ENCODE data around the gene TEKT2. TPM values are rescaled to one million over a fixed set of nuclear protein-coding genes. Genes with fewer than 3 reads are reported as not detected.

TEKT2 gene
- total RNA-seq, 1 experiment from 2014 or later = 0.20 TPM

DNA sequence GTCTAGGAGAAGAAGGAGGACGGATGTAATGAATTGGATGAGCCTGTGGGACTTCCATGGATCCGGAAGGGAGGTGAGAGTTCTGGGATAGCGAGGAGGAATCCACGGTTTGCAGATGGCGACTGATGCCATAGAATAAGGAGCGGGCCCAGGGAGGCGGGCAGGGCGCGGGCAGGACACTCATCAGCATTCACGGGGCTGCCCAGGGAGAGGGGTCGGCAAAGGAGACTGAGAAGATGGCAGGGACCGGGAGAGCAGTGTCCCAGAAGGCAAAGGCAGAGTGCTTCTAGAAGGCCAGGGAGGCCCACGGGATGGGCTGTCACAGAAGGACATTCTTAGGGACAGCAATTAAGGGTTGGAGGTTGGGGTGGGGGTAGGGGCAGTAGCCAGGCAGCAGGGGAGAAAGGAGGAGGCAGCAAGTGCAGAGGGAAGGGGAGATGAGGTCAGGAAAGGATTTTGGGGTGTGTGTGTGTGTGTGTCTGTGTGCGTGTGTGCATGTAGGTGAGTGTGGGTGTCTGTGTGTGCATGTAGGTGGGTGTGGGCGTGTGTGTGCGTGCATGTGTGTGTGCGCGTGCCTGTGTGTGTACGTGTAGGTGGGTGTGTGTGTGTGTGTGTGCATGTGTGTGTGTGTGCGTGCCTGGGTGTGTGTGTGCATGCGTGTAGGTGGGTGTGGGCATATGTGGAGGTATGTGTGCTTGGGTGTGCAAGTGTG lies 42.3 kb downstream of the TEKT2 start:
- Histone ChIP-seq H3K4me2 (ENCODE audit: insufficient read depth, insufficient read length, low read length) (no peak overlapping the region), H3K79me2 (ENCODE audit: insufficient read depth, low read length) (no peaks in the 10 kb centered on the region), H4K91ac (ENCODE audit: insufficient read length, low read depth, low read length) (no peak overlapping the region), H3T11ph (ENCODE audit: low read length) (no peak overlapping the region), H3K14ac (ENCODE audit: insufficient read depth, low read length) (no peak overlapping the region), H3K4me1 (ENCODE audit: insufficient read depth, low read length) (peaks cover 2% of the 10 kb centered on the region; the same call in 1 of the 2 replicates), H2BK120ac (ENCODE audit: low read depth, low read length, poor library complexity, severe bottlenecking) (no peak overlapping the region), H3K9ac (ENCODE audit: extremely low read depth, insufficient read length, low read length) (no peak overlapping the region), H2AFZ (ENCODE audit: low read length) (no peak overlapping the region), H2AK5ac (ENCODE audit: insufficient read length, low read length) (no peak overlapping the region), H3K27ac (ENCODE audit: insufficient read length, low read depth, low read length) (no peak overlapping the region), H4K8ac (replicated peaks; ENCODE audit: insufficient read length, low read depth, low read length) (no peak overlapping the region), H4K5ac (ENCODE audit: insufficient read length, low read depth, low read length) (no peak overlapping the region), H2BK15ac (ENCODE audit: low read depth, low read length) (no peak overlapping the region), H3K23ac (ENCODE audit: insufficient read length, low read depth, low read length) (no peak overlapping the region), H3K23me2 (ENCODE audit: insufficient read length, low read depth, low read length, poor library complexity, severe bottlenecking) (peaks cover 2% of the 10 kb centered on the region), H3K56ac (ENCODE audit: insufficient read length, low read depth, low read length) (no peak overlapping the region), H4K20me1 (ENCODE audit: control insufficient read depth, insufficient read depth, insufficient read length) (no peaks in the 10 kb centered on the region), H3K18ac (ENCODE audit: insufficient read length, low read depth, low read length) (no peak overlapping the region), H3K27me3 (ENCODE audit: insufficient read depth, low read length) (peaks cover 17% of the 10 kb centered on the region; the same call in 1 of the 2 replicates), H3K4ac (ENCODE audit: low read depth, low read length) (no peak overlapping the region), H2BK20ac (ENCODE audit: low read depth, low read length, poor library complexity, severe bottlenecking) (no peak overlapping the region), H2BK5ac (ENCODE audit: insufficient read length, low read length) (no peak overlapping the region), H2BK12ac (ENCODE audit: insufficient read length, low read depth, low read length) (no peak overlapping the region), H3K79me1 (ENCODE audit: insufficient read depth, low read depth, low read length, poor library complexity, severe bottlenecking) (no peaks in the 10 kb centered on the region), H3K9me3 (ENCODE audit: control insufficient read depth, low read depth, low read length) (no peaks in the 10 kb centered on the region)
- DNase-seq = no peak
- Mint-ChIP-seq H3K9me3 (no peaks in the 10 kb centered on the region; a peak in 1 of 5 replicates), H3K4me3 (peak overlapping the region; percentile 52 to 77), H3K4me1 (peaks cover 12 to 15% of the 10 kb centered on the region in 2 experiments), H3K27ac (no peak overlapping the region), H3K27me3 (ENCODE audit: low read depth) (peaks cover 46% of the 10 kb centered on the region), H3K36me3 (ENCODE audit: insufficient read depth in 1 of 3, low read depth in 3 of 3) (no peaks in the 10 kb centered on the region)
- WGBS (ENCODE audit: extremely low coverage, insufficient read length, low lambda C conversion rate) = no CpG with 5 or more reads among the region's 21 CpGs
- TF ChIP-seq, protein P1, sequence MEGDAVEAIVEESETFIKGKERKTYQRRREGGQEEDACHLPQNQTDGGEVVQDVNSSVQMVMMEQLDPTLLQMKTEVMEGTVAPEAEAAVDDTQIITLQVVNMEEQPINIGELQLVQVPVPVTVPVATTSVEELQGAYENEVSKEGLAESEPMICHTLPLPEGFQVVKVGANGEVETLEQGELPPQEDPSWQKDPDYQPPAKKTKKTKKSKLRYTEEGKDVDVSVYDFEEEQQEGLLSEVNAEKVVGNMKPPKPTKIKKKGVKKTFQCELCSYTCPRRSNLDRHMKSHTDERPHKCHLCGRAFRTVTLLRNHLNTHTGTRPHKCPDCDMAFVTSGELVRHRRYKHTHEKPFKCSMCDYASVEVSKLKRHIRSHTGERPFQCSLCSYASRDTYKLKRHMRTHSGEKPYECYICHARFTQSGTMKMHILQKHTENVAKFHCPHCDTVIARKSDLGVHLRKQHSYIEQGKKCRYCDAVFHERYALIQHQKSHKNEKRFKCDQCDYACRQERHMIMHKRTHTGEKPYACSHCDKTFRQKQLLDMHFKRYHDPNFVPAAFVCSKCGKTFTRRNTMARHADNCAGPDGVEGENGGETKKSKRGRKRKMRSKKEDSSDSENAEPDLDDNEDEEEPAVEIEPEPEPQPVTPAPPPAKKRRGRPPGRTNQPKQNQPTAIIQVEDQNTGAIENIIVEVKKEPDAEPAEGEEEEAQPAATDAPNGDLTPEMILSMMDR (conservative IDR thresholded peaks at IDR 0.05) = no peak

All from H9 (cell line).